ENCODE measurements around the gene ESYT3. TPM values are rescaled to one million over a fixed set of nuclear protein-coding genes. Genes with fewer than 3 reads are reported as not detected.

The ESYT3 gene
- total RNA-seq, 4 donors from 2014 or later = 0.57 to 2.9 (median 1.2) TPM

DNA sequence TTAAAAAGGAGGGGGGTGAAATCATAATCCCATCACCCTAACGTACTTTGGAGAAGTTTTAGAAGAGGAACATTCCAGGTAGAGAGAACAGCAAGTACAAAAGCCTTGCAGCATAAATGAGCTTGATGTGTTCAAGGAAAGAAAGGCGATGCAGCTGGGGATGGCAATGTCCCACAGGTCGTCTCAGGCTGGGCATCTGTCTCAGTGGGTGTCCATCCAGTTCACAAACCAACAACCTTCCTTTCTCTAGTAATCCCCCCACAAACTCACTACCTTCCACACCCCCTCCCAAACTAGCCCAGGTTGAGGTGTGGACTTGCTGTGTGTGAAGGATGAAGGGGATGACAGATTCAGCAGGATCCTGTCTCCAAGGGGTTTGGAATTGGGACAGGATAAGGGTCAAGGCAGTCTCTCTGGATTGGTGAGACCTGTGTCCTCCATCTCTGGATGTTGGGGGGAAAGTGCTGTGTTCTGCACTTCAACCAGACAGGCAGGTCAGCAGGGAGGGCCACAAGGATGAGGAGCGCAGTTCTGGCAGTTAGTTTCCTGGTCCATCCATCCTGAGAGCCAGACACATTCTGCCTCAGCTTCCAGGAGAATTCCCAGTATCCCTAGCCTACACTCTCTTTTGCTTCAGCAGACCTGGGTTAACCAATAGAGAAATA is 1.7 kb upstream of the ESYT3 start:
- no peak overlapping the region for H3K27ac ChIP-seq
- 83 to 86% methylated on average over 4 of the region's 4 CpGs for WGBS, 2 donors
- peaks cover 0 to 3% (median 0%) of the 10 kb centered on the region in 3 donors for H3K9me3 ChIP-seq
- no peak for DNase-seq
- intact Hi-C loops (cut with DNase I) = no loop called here
- peaks cover 0 to 77% (median 4%) of the 10 kb centered on the region in 4 donors for H3K27me3 ChIP-seq
- no peaks in the 10 kb centered on the region for H3K36me3 ChIP-seq
- H3K4me3 ChIP-seq = no peak overlapping the region
- H3K4me1 ChIP-seq = peaks cover 9 to 25% (median 13%) of the 10 kb centered on the region in 3 donors
- TF ChIP-seq, protein P1, sequence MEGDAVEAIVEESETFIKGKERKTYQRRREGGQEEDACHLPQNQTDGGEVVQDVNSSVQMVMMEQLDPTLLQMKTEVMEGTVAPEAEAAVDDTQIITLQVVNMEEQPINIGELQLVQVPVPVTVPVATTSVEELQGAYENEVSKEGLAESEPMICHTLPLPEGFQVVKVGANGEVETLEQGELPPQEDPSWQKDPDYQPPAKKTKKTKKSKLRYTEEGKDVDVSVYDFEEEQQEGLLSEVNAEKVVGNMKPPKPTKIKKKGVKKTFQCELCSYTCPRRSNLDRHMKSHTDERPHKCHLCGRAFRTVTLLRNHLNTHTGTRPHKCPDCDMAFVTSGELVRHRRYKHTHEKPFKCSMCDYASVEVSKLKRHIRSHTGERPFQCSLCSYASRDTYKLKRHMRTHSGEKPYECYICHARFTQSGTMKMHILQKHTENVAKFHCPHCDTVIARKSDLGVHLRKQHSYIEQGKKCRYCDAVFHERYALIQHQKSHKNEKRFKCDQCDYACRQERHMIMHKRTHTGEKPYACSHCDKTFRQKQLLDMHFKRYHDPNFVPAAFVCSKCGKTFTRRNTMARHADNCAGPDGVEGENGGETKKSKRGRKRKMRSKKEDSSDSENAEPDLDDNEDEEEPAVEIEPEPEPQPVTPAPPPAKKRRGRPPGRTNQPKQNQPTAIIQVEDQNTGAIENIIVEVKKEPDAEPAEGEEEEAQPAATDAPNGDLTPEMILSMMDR (IDR thresholded peaks at IDR 0.05) = no peak
- no peak for TF ChIP-seq POLR2A (IDR thresholded peaks at IDR 0.05)

DNA sequence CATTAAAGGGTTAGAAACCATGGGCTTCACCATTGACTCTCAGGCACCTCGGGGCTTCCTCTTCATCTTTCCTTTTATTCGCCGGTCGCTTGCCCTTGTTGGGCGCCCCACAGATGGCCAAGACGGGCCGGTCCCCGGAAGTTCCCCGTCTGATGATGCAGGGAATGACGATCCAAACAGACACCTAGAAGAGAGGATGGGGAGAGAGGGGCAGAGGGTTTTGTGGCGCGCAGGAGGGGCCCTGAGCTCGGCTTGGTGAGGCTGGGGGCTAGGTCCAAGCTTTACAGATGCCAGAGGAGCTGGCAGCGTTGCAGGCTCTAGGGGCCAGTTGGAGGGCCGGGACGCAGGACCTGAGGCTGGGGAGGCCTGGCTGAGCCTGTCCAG is 532 bp upstream of the ESYT3 start:
- peak overlapping the region in 3 of 4 donors; percentile 47 to 66 (median 53) for H3K4me3 ChIP-seq
- DNase-seq = no peak
- peaks cover 9 to 25% (median 13%) of the 10 kb centered on the region in 3 donors for H3K4me1 ChIP-seq
- TF ChIP-seq POLR2A (IDR thresholded peaks at IDR 0.05) = no peak
- TF ChIP-seq, protein P1 (IDR thresholded peaks at IDR 0.05) = no peak
- peaks cover 0 to 3% (median 0%) of the 10 kb centered on the region in 3 donors for H3K9me3 ChIP-seq
- H3K27ac ChIP-seq = no peak overlapping the region
- peaks cover 0 to 86% (median 4%) of the 10 kb centered on the region in 4 donors for H3K27me3 ChIP-seq
- intact Hi-C loops (cut with DNase I) = no loop called here
- 29 to 35% methylated on average over 9 to 11 of the region's 16 CpGs for WGBS, 2 donors
- H3K36me3 ChIP-seq = no peaks in the 10 kb centered on the region

DNA sequence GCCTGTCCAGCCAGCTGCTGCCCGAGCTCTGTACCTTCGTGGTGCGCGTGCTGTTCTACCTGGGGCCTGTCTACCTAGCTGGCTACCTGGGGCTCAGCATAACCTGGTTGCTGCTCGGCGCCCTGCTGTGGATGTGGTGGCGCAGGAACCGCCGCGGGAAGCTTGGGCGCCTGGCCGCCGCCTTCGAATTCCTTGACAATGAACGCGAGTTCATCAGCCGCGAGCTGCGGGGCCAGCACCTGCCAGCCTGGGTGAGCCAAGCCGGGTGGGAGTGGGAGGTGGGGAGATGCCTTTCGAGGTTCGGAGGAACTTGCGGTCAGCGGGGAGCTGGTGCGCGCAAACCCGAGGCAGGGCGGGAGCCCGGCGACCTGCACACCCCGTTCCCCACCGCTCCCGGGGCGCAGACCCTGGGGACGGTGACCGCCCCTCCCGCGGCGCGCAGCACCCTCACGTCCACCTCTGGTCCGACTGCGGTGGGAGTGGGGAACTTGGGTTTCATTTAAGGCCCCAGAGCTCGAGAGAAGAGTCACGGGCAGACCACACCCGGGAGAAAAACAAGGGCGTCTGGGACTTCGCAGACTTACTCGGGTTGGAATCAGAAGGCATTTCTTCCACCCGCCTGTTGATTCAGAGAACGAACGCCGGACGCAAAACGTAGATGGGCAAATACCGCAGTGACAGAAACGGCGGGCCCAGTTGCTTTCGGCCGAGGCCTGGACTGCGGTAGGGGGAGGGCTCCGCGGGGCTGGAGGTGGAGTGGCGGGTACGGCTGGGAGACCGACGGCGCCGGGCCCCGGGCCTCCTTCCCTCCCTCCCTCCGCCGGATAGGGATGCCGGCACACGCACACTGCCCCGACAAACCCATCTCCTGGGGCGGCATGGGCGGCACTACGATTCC is 708 bp downstream of the ESYT3 start:
- Histone ChIP-seq H3K9me3 (peaks cover 0 to 3% (median 0%) of the 10 kb centered on the region in 3 donors), H3K27ac (peak overlapping the region in 1 of 4 donors; percentile 44), H3K4me1 (peaks cover 9 to 25% (median 13%) of the 10 kb centered on the region in 3 donors), H3K27me3 (peaks cover 0 to 95% (median 4%) of the 10 kb centered on the region in 4 donors), H3K36me3 (no peaks in the 10 kb centered on the region), H3K4me3 (peak overlapping the region; percentile 33 to 66 (median 50))
- WGBS, 2 donors = 0 to 2% methylated on average over 6 to 20 of the region's 78 CpGs
- TF ChIP-seq, protein P1 (IDR thresholded peaks at IDR 0.05) = no peak
- TF ChIP-seq POLR2A (IDR thresholded peaks at IDR 0.05) = no peak
- intact Hi-C loops (cut with DNase I) = no loop called here
- DNase-seq = no peak

DNA sequence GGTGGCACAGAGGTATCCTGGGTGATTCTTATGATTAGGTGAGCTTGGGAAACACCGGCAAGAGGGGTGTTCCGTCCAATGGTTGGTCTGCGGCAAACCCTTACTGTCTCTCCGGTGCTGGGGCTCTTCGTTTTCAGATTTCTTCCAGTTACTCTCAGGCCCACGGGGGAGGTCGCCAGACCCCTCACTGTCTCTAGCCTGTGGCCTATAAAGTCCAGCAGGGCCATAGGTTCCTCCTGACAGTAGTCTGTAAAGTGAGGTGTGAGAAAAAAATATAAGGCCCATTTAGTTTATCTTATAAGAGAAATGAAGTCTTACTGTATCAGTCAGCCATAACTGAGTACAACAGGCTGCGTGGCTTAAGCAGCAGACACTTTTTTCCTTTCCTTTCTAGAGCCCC is 1.4 kb downstream of the ESYT3 start:
- H3K9me3 ChIP-seq = peaks cover 0 to 3% (median 0%) of the 10 kb centered on the region in 3 donors
- peaks cover 0 to 92% (median 4%) of the 10 kb centered on the region in 4 donors for H3K27me3 ChIP-seq
- peaks cover 9 to 25% (median 13%) of the 10 kb centered on the region in 3 donors for H3K4me1 ChIP-seq
- peak overlapping the region in 2 of 4 donors; percentile 53 to 66 for H3K4me3 ChIP-seq
- DNase-seq = no peak
- WGBS, 2 donors = 72 to 87% methylated on average over 4 to 5 of the region's 8 CpGs
- no peak overlapping the region for H3K27ac ChIP-seq
- H3K36me3 ChIP-seq = no peaks in the 10 kb centered on the region
- TF ChIP-seq, protein P1 (IDR thresholded peaks at IDR 0.05) = no peak
- no peak for TF ChIP-seq POLR2A (IDR thresholded peaks at IDR 0.05)
- intact Hi-C loops (cut with DNase I) = no loop called here
